CD14-positive monocyte (primary cell): Measurements from ENCODE around the gene IFT122. TPM values are rescaled to one million over a fixed set of nuclear protein-coding genes. Genes with fewer than 3 reads are reported as not detected.

Source experiments
- DNase-seq, 3 donors: peaks; one replicate each; pipeline ENCODE4 v3.0.0-alpha.2; 2011 to 2022
- H2AFZ ChIP-seq: 2 replicates; pipeline ENCODE4 v1.6.0; 2012; ENCODE audit warnings: mild to moderate bottlenecking, low read depth, low read length, inconsistent platforms; ENCODE audit not compliant: insufficient read depth, poor library complexity, severe bottlenecking
- H3K27ac ChIP-seq, 2 donors: 1 replicate in 1 of 2; 2 replicates in 1 of 2; pipeline ENCODE4 v1.5.1; 2012 to 2013; ENCODE audit warnings: low read length in 2 of 2, control low read depth in 1 of 2, inconsistent platforms in 1 of 2, low read depth in 1 of 2, mild to moderate bottlenecking in 1 of 2
- H3K27me3 ChIP-seq, 2 donors: one replicate each; pipeline versions ENCODE4 v1.6.0 to v1.6.1; 2011 to 2013; ENCODE audit warnings: low read length in 2 of 2; ENCODE audit not compliant: control insufficient read depth in 2 of 2, insufficient read depth in 2 of 2
- H3K36me3 ChIP-seq, 2 donors: replicated peaks in 1 of 2; 1 replicate in 1 of 2; 2 replicates in 1 of 2; pipeline versions ENCODE4 v1.5.1 to v1.6.1; 2012 to 2013; ENCODE audit warnings: low read length in 2 of 2, control low read depth in 1 of 2, inconsistent platforms in 1 of 2, mild to moderate bottlenecking in 1 of 2; ENCODE audit not compliant: insufficient read depth in 2 of 2, control insufficient read depth in 1 of 2
- H3K4me1 ChIP-seq, 2 donors: 1 replicate in 1 of 2; 2 replicates in 1 of 2; pipeline versions ENCODE4 v1.5.1 to v1.6.1; 2012 to 2013; ENCODE audit warnings: low read length in 2 of 2, control low read depth in 1 of 2, inconsistent platforms in 1 of 2, mild to moderate bottlenecking in 1 of 2, moderate library complexity in 1 of 2; ENCODE audit not compliant: insufficient read depth in 2 of 2, control insufficient read depth in 1 of 2
- H3K4me2 ChIP-seq: replicated peaks from 2 replicates; pipeline ENCODE3; 2012; ENCODE audit warnings: low read length, moderate library complexity, mild to moderate bottlenecking; ENCODE audit not compliant: poor library complexity, severe bottlenecking; ENCODE audit errors: extremely low read depth
- H3K4me3 ChIP-seq, 3 experiments: fragments of 200-600 bp in 1 of 3; sonication (generic) in 1 of 3; replicated peaks in 1 of 3; 1 replicate in 2 of 3; 2 replicates in 1 of 3; pipeline ENCODE4 v1.5.1; 2011 to 2013; ENCODE audit warnings: low read length in 3 of 3, mild to moderate bottlenecking in 3 of 3, control low read depth in 2 of 3, low read depth in 2 of 3, inconsistent platforms in 1 of 3, moderate library complexity in 1 of 3
- H3K79me2 ChIP-seq: 2 replicates; pipeline ENCODE4 v1.6.0; 2012; ENCODE audit warnings: mild to moderate bottlenecking, control low read depth, inconsistent platforms, low read length, moderate library complexity; ENCODE audit not compliant: insufficient read depth
- H3K9ac ChIP-seq: 2 replicates; pipeline ENCODE4 v1.6.0; 2017; ENCODE audit warnings: low read length, mild to moderate bottlenecking; ENCODE audit not compliant: insufficient read depth, poor library complexity, severe bottlenecking
- H3K9me3 ChIP-seq, 2 donors: replicated peaks in 1 of 2; 1 replicate in 1 of 2; 2 replicates in 1 of 2; pipeline versions ENCODE4 v1.5.1 to v1.6.1; 2012 to 2013; ENCODE audit warnings: low read length in 2 of 2, control low read depth in 1 of 2; ENCODE audit not compliant: control insufficient read depth in 1 of 2, insufficient read depth in 1 of 2
- H4K20me1 ChIP-seq: 2 replicates; pipeline ENCODE4 v1.6.0; 2012; ENCODE audit warnings: mild to moderate bottlenecking, low read length, control low read depth, moderate library complexity; ENCODE audit not compliant: insufficient read depth
- H3K27ac Mint-ChIP-seq, 7 donors: one replicate each; pipeline ENCODE4 v1.8.0; 2020; ENCODE audit warnings: mild to moderate bottlenecking in 7 of 7, mixed read lengths in 7 of 7, moderate library complexity in 6 of 7, inconsistent platforms in 2 of 7
- H3K27me3 Mint-ChIP-seq, 3 donors: one replicate each; pipeline ENCODE4 v1.8.0; 2021 to 2022; ENCODE audit warnings: low read depth in 3 of 3, mild to moderate bottlenecking in 3 of 3, mixed read lengths in 3 of 3, moderate library complexity in 3 of 3, inconsistent platforms in 1 of 3
- H3K36me3 Mint-ChIP-seq, 2 donors: one replicate each; pipeline ENCODE4 v1.8.0; 2020; ENCODE audit warnings: mixed read lengths in 2 of 2, inconsistent platforms in 1 of 2, mild to moderate bottlenecking in 1 of 2
- H3K4me1 Mint-ChIP-seq: one replicate; pipeline ENCODE4 v1.8.0; 2020; ENCODE audit warnings: mild to moderate bottlenecking, mixed read lengths
- H3K4me3 Mint-ChIP-seq, 2 donors: one replicate each; pipeline ENCODE4 v1.8.0; 2020; ENCODE audit warnings: mild to moderate bottlenecking in 2 of 2, mixed read lengths in 2 of 2, moderate library complexity in 1 of 2
- H3K9me3 Mint-ChIP-seq, 7 donors: one replicate each; pipeline ENCODE4 v1.8.0; 2020 to 2022; ENCODE audit warnings: mixed read lengths in 7 of 7, mild to moderate bottlenecking in 6 of 7, moderate library complexity in 6 of 7, inconsistent platforms in 2 of 7
- CTCF ChIP-seq: fragments of 200-600 bp; IDR thresholded peaks from one replicate; pipeline ENCODE4 v1.8.0; 2022; ENCODE audit warnings: antibody characterized with exemption, mild to moderate bottlenecking
- WGBS: methylation state at CpG from one replicate; pipeline ENCODE4 v1.1.5; 2013; ENCODE audit warnings: missing lambda C conversion rate; ENCODE audit not compliant: insufficient coverage; 5-methylcytosine and 5-hydroxymethylcytosine counted together
- intact Hi-C, 2 donors: fragments of 100-400 bp; cut with micrococcal nuclease; formaldehyde crosslinking; loops; one replicate each; pipeline versions ENCODE4 v1.15.0 to v1.15.1; 2023
- polyA plus RNA-seq, 3 donors: library from polyadenylated mRNA; depleted of rRNA in 1 of 3; unstranded in 2 of 3; stranded (reverse) in 1 of 3; fragments of 300-500 nt in 2 of 3; fragments of >200 nt in 1 of 3; fragmentation: Illumina TruSeq in 2 of 3; gene quantifications; 1 replicate in 2 of 3; 2 replicates in 1 of 3; pipeline ENCODE4 v1.2.3, GENCODE V29; 2012 to 2021

The IFT122 gene
- polyA plus RNA-seq, 3 donors = 3.3 to 12.2 (median 3.6) TPM

- Mint-ChIP-seq H3K27ac (no peak overlapping the region), H3K4me1 (peaks cover 10% of the 10 kb centered on the region), H3K4me3 (no peak overlapping the region), H3K27me3 (peaks cover 0 to 1% (median 0%) of the 10 kb centered on the region in 3 donors), H3K36me3 (peaks cover 0 to 2% of the 10 kb centered on the region in 2 donors), H3K9me3 (peaks cover 2 to 8% (median 3%) of the 10 kb centered on the region in 7 donors)
- no peak for DNase-seq
- no peak for TF ChIP-seq CTCF
- peaks cover 8 to 9% of the 10 kb centered on the region in 2 donors for H3K4me1 ChIP-seq
- H4K20me1 ChIP-seq = no peaks in the 10 kb centered on the region
- no peak overlapping the region for H3K9ac ChIP-seq
- no peak overlapping the region for H3K27ac ChIP-seq
- H3K79me2 ChIP-seq = no peaks in the 10 kb centered on the region
- H3K27me3 ChIP-seq = no peaks in the 10 kb centered on the region
- no peak overlapping the region for H3K4me2 ChIP-seq
- 97% methylated on average over 3 of the region's 4 CpGs for WGBS
- intact Hi-C loops = no loop called here
- no peak overlapping the region for H2AFZ ChIP-seq
- H3K4me3 ChIP-seq = no peak overlapping the region
- H3K9me3 ChIP-seq = peaks cover 0 to 6% of the 10 kb centered on the region in 2 donors
- H3K36me3 ChIP-seq = no peaks in the 10 kb centered on the region
Observed at GRCh38 chr3:129419476-129419875, 20.5 kb upstream of the IFT122 start.

- Histone ChIP-seq H3K9me3 (peaks cover 7 to 18% of the 10 kb centered on the region in 2 donors), H3K36me3 (no peaks in the 10 kb centered on the region), H3K27ac (no peak overlapping the region), H2AFZ (no peak overlapping the region), H3K4me3 (no peak overlapping the region), H3K4me1 (peaks cover 8 to 9% of the 10 kb centered on the region in 2 donors), H4K20me1 (no peaks in the 10 kb centered on the region), H3K9ac (no peak overlapping the region), H3K27me3 (no peaks in the 10 kb centered on the region), H3K4me2 (no peak overlapping the region), H3K79me2 (no peaks in the 10 kb centered on the region)
- DNase-seq = no peak
- H3K4me3 Mint-ChIP-seq = no peak overlapping the region
- no peak for TF ChIP-seq CTCF
- peaks cover 0 to 12% of the 10 kb centered on the region in 2 donors for H3K36me3 Mint-ChIP-seq
- peaks cover 0 to 1% (median 0%) of the 10 kb centered on the region in 3 donors for H3K27me3 Mint-ChIP-seq
- H3K27ac Mint-ChIP-seq = peak overlapping the region in 1 of 7 donors; percentile 57
- intact Hi-C loops = no loop called here
- peaks cover 12% of the 10 kb centered on the region for H3K4me1 Mint-ChIP-seq
- H3K9me3 Mint-ChIP-seq = peaks cover 11 to 19% (median 16%) of the 10 kb centered on the region in 7 donors
- WGBS = 96% methylated on average over 11 of the region's 12 CpGs
Observed at GRCh38 chr3:129421236-129421883, 18.7 kb upstream of the IFT122 start.
